SK-N-SH (cell line): ENCODE measurements around the gene NRG3. TPM values are rescaled to one million over a fixed set of nuclear protein-coding genes. Genes with fewer than 3 reads are reported as not detected.

ENCODE experiments used
- CTCF ChIA-PET: fragments of 300-600, 350-600 bp; formaldehyde crosslinking; extraction: SDS; loops from one replicate; lab custom pipeline; 2021; lab: Yijun Ruan, JAX
- POLR2A ChIA-PET: fragments of 350-600 bp; sonication (Branson Sonifier 250); formaldehyde crosslinking; extraction: SDS; loops from one replicate; lab custom pipeline; 2020; ENCODE audit warnings: antibody characterized with exemption, inconsistent platforms; lab: Yijun Ruan, JAX
- DNase-seq: peaks from one replicate; pipeline ENCODE4 v3.0.0; 2012
- H2AFZ ChIP-seq: fragments of 200-600 bp; sonication (generic); 2 replicates; pipeline ENCODE4 v1.8.1; 2016; ENCODE audit warnings: antibody characterized with exemption, mild to moderate bottlenecking, low read depth
- H3F3A ChIP-seq: fragments of 200-600 bp; sonication (generic); replicated peaks from 2 replicates; pipeline ENCODE3; 2016; ENCODE audit warnings: antibody characterized with exemption, mild to moderate bottlenecking; ENCODE audit not compliant: insufficient read depth
- H3K27ac ChIP-seq, 2 experiments: fragments of 200-500 bp in 1 of 2; fragments of 200-600 bp in 1 of 2; sonication (Bioruptor generic) in 1 of 2; sonication (generic), shearing (Covaris generic) in 1 of 2; 2 replicates each; pipeline versions ENCODE4 v1.5.1 to v1.6.1; 2014 to 2016; ENCODE audit warnings: low read depth in 2 of 2, inconsistent platforms in 1 of 2, low read length in 1 of 2, mild to moderate bottlenecking in 1 of 2, mixed read lengths in 1 of 2
- H3K27me3 ChIP-seq: fragments of 200-600 bp; sonication (generic), shearing (Covaris generic); 2 replicates; pipeline ENCODE4 v1.6.1; 2016; ENCODE audit warnings: mixed run types; ENCODE audit not compliant: insufficient read depth
- H3K36me3 ChIP-seq, 2 experiments: fragments of 200-500 bp in 1 of 2; fragments of 200-600 bp in 1 of 2; sonication (Bioruptor generic) in 1 of 2; sonication (generic) in 1 of 2; replicated peaks in 1 of 2; 2 replicates each; pipeline versions ENCODE3 to v1.5.1; 2014 to 2016; ENCODE audit warnings: low read length in 1 of 2, mild to moderate bottlenecking in 1 of 2; ENCODE audit not compliant: insufficient read depth in 2 of 2, control insufficient read depth in 1 of 2
- H3K4me1 ChIP-seq, 2 experiments: fragments of 200-500 bp in 1 of 2; fragments of 200-600 bp in 1 of 2; sonication (Bioruptor generic) in 1 of 2; sonication (generic), shearing (Covaris generic) in 1 of 2; 2 replicates each; pipeline versions ENCODE4 v1.5.1 to v1.6.1; 2014 to 2016; ENCODE audit warnings: low read depth in 1 of 2, low read length in 1 of 2, mixed run types in 1 of 2; ENCODE audit not compliant: insufficient read depth in 2 of 2, control insufficient read depth in 1 of 2
- H3K4me2 ChIP-seq: fragments of 200-600 bp; sonication (generic), shearing (Covaris generic); 2 replicates; pipeline ENCODE4 v1.6.1; 2017; ENCODE audit warnings: mixed run types
- H3K4me3 ChIP-seq, 2 experiments: fragments of 200-500 bp in 1 of 2; fragments of 200-600 bp in 1 of 2; sonication (Bioruptor generic) in 1 of 2; sonication (generic), shearing (Covaris generic) in 1 of 2; 2 replicates each; pipeline versions ENCODE4 v1.5.1 to v1.8.1; 2014 to 2016; ENCODE audit warnings: low read depth in 2 of 2, inconsistent platforms in 1 of 2, low read length in 1 of 2, mild to moderate bottlenecking in 1 of 2, mixed read lengths in 1 of 2, moderate library complexity in 1 of 2
- H3K79me2 ChIP-seq: fragments of 200-600 bp; sonication (generic); 2 replicates; pipeline ENCODE4 v1.8.1; 2017; ENCODE audit warnings: mild to moderate bottlenecking; ENCODE audit not compliant: insufficient read depth
- H3K9ac ChIP-seq: fragments of 200-600 bp; sonication (generic); 2 replicates; pipeline ENCODE4 v1.6.1; 2017; ENCODE audit warnings: mixed run types
- H3K9me2 ChIP-seq: fragments of 200-600 bp; sonication (generic); 2 replicates; pipeline ENCODE4 v1.6.1; 2017; ENCODE audit warnings: mixed run types
- H3K9me3 ChIP-seq: fragments of 200-600 bp; sonication (generic); 2 replicates; pipeline ENCODE4 v1.6.1; 2017; ENCODE audit warnings: mixed run types, mild to moderate bottlenecking, moderate library complexity
- H4K20me1 ChIP-seq: fragments of 200-600 bp; sonication (generic); 2 replicates; pipeline ENCODE4 v1.6.1; 2017; ENCODE audit warnings: mild to moderate bottlenecking, mixed run types; ENCODE audit not compliant: insufficient read depth
- CHD2 ChIP-seq: fragments of 150-350 bp; IDR thresholded peaks from 2 replicates; pipeline ENCODE4 v1.6.1; 2018; ENCODE audit warnings: low read length; ENCODE audit not compliant: partially characterized antibody
- CTCF ChIP-seq: fragments of 200-600 bp; sonication (generic); IDR thresholded peaks from 2 replicates; pipeline ENCODE4 v1.6.1; 2017; ENCODE audit warnings: antibody characterized with exemption, mild to moderate bottlenecking, moderate library complexity
- FOSL2 ChIP-seq: IDR thresholded peaks from 2 replicates; pipeline ENCODE4 v1.4.0; 2012; ENCODE audit warnings: low read depth, mild to moderate bottlenecking, moderate library complexity, borderline replicate concordance
- GATA2 ChIP-seq: sonication (generic); formaldehyde crosslinking; IDR thresholded peaks from 2 replicates; pipeline ENCODE4 v1.5.0; 2020; ENCODE audit warnings: mild to moderate bottlenecking, missing genetic modification reagents
- MEF2A ChIP-seq: IDR thresholded peaks from 2 replicates; pipeline ENCODE4 v1.4.0; 2012; ENCODE audit warnings: low read depth, borderline replicate concordance
- MXI1 ChIP-seq: IDR thresholded peaks from 2 replicates; pipeline ENCODE4 v1.6.1; 2012; ENCODE audit warnings: mild to moderate bottlenecking, low read depth, low read length, improper control_type of control experiment
- NFIC ChIP-seq: IDR thresholded peaks from 2 replicates; pipeline ENCODE4 v1.4.0; 2012; ENCODE audit warnings: borderline replicate concordance
- NRF1 ChIP-seq: IDR thresholded peaks from 2 replicates; pipeline ENCODE4 v1.6.1; 2012; ENCODE audit warnings: low read depth, mild to moderate bottlenecking, low read length
- RCOR1 ChIP-seq: fragments of 150-350 bp; IDR thresholded peaks from 2 replicates; pipeline ENCODE4 v1.6.1; 2017; ENCODE audit warnings: antibody characterized with exemption, low read length
- REST ChIP-seq: IDR thresholded peaks from 2 replicates; pipeline ENCODE4 v1.6.1; 2012; ENCODE audit warnings: mild to moderate bottlenecking, low read depth, low read length, moderate library complexity
- SMC3 ChIP-seq: IDR thresholded peaks from 2 replicates; pipeline ENCODE4 v1.6.1; 2012; ENCODE audit warnings: low read depth, low read length, improper control_type of control experiment
- TAF1 ChIP-seq: IDR thresholded peaks from 2 replicates; pipeline ENCODE4 v1.6.1; 2012; ENCODE audit warnings: low read depth, mild to moderate bottlenecking, low read length, moderate library complexity, borderline replicate concordance
- USF1 ChIP-seq: IDR thresholded peaks from 2 replicates; pipeline ENCODE4 v1.4.0; 2012; ENCODE audit warnings: low read depth, borderline replicate concordance
- USF2 ChIP-seq: fragments of 150-350 bp; IDR thresholded peaks from 2 replicates; pipeline ENCODE4 v1.6.1; 2017; ENCODE audit warnings: antibody characterized with exemption, low read length, low read depth, borderline replicate concordance
- YY1 ChIP-seq: IDR thresholded peaks from 2 replicates; pipeline ENCODE4 v1.4.0; 2012; ENCODE audit warnings: low read depth, mild to moderate bottlenecking
- WGBS: methylation state at CpG from one replicate; pipeline ENCODE4 v1.1.6; 2017; ENCODE audit warnings: low lambda C conversion rate; 5-methylcytosine and 5-hydroxymethylcytosine counted together
- polyA plus RNA-seq, 3 experiments: library from polyadenylated mRNA; depleted of rRNA; stranded (reverse); fragments of >200 nt; gene quantifications; 2 replicates each; pipeline ENCODE4 v1.2.3, GENCODE V29; 2012

Gene NRG3
- polyA plus RNA-seq, 1 of the 3 experiments (the other 2 are of a cell fraction) = 0.03 TPM

GRCh38 chr10:81920213-81920829 lies 45.3 kb downstream of the NRG3 start:
- Histone ChIP-seq H3K9ac (no peak overlapping the region), H3K79me2 (no peaks in the 10 kb centered on the region), H3K9me3 (no peaks in the 10 kb centered on the region), H3K36me3 (no peaks in the 10 kb centered on the region), H2AFZ (no peak overlapping the region), H3K4me1 (no peaks in the 10 kb centered on the region), H3F3A (no peaks in the 10 kb centered on the region), H3K4me3 (no peak overlapping the region), H3K4me2 (no peak overlapping the region), H3K9me2 (no peaks in the 10 kb centered on the region), H3K27ac (no peak overlapping the region), H3K27me3 (no peaks in the 10 kb centered on the region), H4K20me1 (no peaks in the 10 kb centered on the region)
- ChIA-PET CTCF (interaction anchor here (0.7 kb wide), 2 partner anchors 10 to 13 kb away, joined by 3 read pairs; no protein-coding TSS in a partner anchor), POLR2A (no interaction called here)
- 22% methylated on average over 3 of the region's 3 CpGs for WGBS
- TF ChIP-seq CTCF (no peak), MXI1 (no peak), YY1 (no peak), NRF1 (no peak), RCOR1 (no peak), SMC3 (no peak), NFIC (no peak), USF2 (no peak), CHD2 (no peak), MEF2A (no peak), TAF1 (no peak), REST (no peak), GATA2 (CRISPR knock-in tag) (no peak), FOSL2 (no peak), USF1 (no peak)
- peak; percentile 17 for DNase-seq
